ENCODE data around the gene MRNIP. TPM values are rescaled to one million over a fixed set of nuclear protein-coding genes. Genes with fewer than 3 reads are reported as not detected.

Gene MRNIP
- total and polyA plus RNA-seq, 2 of the 4 experiments (the other 2 are of a cell fraction) = 6.6 to 24.7 TPM

DNA sequence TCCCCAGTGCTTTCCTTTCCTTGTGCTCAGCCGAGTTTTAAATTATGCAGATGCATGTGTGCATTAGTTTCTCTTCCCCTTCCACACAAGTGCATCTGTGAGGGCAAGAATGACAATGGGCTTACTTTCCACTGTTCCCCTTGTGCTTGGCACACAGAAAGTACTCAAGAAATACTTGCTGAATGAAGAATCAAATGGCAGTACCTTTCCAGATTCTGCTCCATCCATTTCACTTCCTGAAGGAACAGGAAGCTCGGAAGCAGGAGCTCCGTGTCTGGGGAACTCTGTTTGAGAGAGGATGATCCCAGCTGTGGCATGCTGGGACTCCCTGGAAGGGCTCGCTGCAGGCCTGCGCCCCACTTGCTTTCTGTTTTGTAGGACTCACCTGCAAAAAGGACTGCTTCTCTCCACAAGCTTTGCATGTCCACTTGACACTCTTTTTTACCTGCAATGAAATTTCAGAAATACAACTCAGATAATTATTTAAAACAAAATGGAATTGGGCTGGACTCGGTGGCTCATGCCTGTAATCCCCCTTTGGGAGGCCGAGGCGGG, 5.5 kb downstream of the MRNIP start:
- no peaks in the 10 kb centered on the region for H3K27me3 ChIP-seq (ENCODE audit: control insufficient read depth, insufficient read depth, low read length)
- no peak overlapping the region for H2BK5ac ChIP-seq (ENCODE audit: low read depth, low read length, poor library complexity, severe bottlenecking)
- intact Hi-C loops (cut with micrococcal nuclease) = no loop called here
- ATAC-seq (ENCODE audit: low read depth) = no peak
- H3K27ac ChIP-seq (ENCODE audit: insufficient read depth, low read length) = no peak overlapping the region
- CTCF ChIA-PET = no interaction called here
- H3K36me3 ChIP-seq (ENCODE audit: control insufficient read depth, insufficient read depth, low read length) = peaks cover 32% of the 10 kb centered on the region
- no peak overlapping the region for H3K23ac ChIP-seq (ENCODE audit: low read depth, low read length)
- no peak overlapping the region for H3K4ac ChIP-seq (ENCODE audit: low read depth, low read length)
- no peak overlapping the region for H3K56ac ChIP-seq (ENCODE audit: extremely low read depth, insufficient read depth, low read length)
- no peak overlapping the region for H2AK9ac ChIP-seq (replicated peaks; ENCODE audit: low read depth, low read length, poor library complexity)
- dilution Hi-C loops (cut with HindIII; ENCODE audit: low sequenced_read_pairs, unreplicated experiment) = no loop called here
- peaks cover 9 to 19% of the 10 kb centered on the region in 2 experiments for H3K79me1 ChIP-seq (ENCODE audit: low read depth in 1 of 2, low read length in 2 of 2)
- peaks cover 3% of the 10 kb centered on the region; the same call in 1 of the 2 replicates for H3K9me1 ChIP-seq (ENCODE audit: insufficient read depth, low read length)
- H2BK15ac ChIP-seq (ENCODE audit: low read depth, low read length) = no peak overlapping the region
- H4K20me1 ChIP-seq (ENCODE audit: insufficient read depth, low read length) = no peaks in the 10 kb centered on the region; the same call in 1 of the 2 replicates
- H3K4me3 ChIP-seq (ENCODE audit: insufficient read depth, low read depth, low read length) = no peak overlapping the region
- H2AFZ ChIP-seq (replicated peaks; ENCODE audit: low read length, poor library complexity) = no peak overlapping the region
- no peak overlapping the region for H2BK20ac ChIP-seq (ENCODE audit: low read depth, low read length)
- no peak overlapping the region for H3K14ac ChIP-seq (replicated peaks; ENCODE audit: low read depth, low read length)
- no peak overlapping the region for H3K9ac ChIP-seq (ENCODE audit: low read depth, low read length)
- TF ChIP-seq, protein P1, sequence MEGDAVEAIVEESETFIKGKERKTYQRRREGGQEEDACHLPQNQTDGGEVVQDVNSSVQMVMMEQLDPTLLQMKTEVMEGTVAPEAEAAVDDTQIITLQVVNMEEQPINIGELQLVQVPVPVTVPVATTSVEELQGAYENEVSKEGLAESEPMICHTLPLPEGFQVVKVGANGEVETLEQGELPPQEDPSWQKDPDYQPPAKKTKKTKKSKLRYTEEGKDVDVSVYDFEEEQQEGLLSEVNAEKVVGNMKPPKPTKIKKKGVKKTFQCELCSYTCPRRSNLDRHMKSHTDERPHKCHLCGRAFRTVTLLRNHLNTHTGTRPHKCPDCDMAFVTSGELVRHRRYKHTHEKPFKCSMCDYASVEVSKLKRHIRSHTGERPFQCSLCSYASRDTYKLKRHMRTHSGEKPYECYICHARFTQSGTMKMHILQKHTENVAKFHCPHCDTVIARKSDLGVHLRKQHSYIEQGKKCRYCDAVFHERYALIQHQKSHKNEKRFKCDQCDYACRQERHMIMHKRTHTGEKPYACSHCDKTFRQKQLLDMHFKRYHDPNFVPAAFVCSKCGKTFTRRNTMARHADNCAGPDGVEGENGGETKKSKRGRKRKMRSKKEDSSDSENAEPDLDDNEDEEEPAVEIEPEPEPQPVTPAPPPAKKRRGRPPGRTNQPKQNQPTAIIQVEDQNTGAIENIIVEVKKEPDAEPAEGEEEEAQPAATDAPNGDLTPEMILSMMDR (conservative IDR thresholded peaks at IDR 0.05; ENCODE audit: low read depth, low read length) = no peak
- TF ChIP-seq CHD1 (IDR thresholded peaks at IDR 0.05; ENCODE audit: low read depth, low read length) (no peak), RCOR1 (IDR thresholded peaks at IDR 0.05; ENCODE audit: insufficient replicate concordance, low read length) (no peak), BHLHE40 (IDR thresholded peaks at IDR 0.05; ENCODE audit: low read depth, low read length) (no peak), RAD21 (IDR thresholded peaks at IDR 0.05; ENCODE audit: low read length) (no peak), FOS (IDR thresholded peaks at IDR 0.05; ENCODE audit: low read depth, low read length) (no peak), CEBPB (IDR thresholded peaks at IDR 0.05; ENCODE audit: low read depth, low read length) (no peak), MAZ (IDR thresholded peaks at IDR 0.05; ENCODE audit: borderline replicate concordance, low read depth, low read length) (no peak), RFX5 (IDR thresholded peaks at IDR 0.05; ENCODE audit: low read depth, low read length) (no peak), MXI1 (IDR thresholded peaks at IDR 0.05; ENCODE audit: borderline replicate concordance, low read depth, low read length) (no peak), MAFK (IDR thresholded peaks at IDR 0.05; ENCODE audit: low read depth, low read length) (no peak), POLR2A (IDR thresholded peaks at IDR 0.05; ENCODE audit: low read depth, low read length) (no peak), NFE2L2 (IDR thresholded peaks at IDR 0.05; ENCODE audit: low read depth, low read length) (no peak), SMC3 (IDR thresholded peaks at IDR 0.05; ENCODE audit: low read depth, low read length) (no peak)
- TF ChIP-seq, protein P2, sequence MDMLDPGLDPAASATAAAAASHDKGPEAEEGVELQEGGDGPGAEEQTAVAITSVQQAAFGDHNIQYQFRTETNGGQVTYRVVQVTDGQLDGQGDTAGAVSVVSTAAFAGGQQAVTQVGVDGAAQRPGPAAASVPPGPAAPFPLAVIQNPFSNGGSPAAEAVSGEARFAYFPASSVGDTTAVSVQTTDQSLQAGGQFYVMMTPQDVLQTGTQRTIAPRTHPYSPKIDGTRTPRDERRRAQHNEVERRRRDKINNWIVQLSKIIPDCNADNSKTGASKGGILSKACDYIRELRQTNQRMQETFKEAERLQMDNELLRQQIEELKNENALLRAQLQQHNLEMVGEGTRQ (IDR thresholded peaks at IDR 0.05; ENCODE audit: low read depth, low read length) = no peak
- TF ChIP-seq, protein P3, sequence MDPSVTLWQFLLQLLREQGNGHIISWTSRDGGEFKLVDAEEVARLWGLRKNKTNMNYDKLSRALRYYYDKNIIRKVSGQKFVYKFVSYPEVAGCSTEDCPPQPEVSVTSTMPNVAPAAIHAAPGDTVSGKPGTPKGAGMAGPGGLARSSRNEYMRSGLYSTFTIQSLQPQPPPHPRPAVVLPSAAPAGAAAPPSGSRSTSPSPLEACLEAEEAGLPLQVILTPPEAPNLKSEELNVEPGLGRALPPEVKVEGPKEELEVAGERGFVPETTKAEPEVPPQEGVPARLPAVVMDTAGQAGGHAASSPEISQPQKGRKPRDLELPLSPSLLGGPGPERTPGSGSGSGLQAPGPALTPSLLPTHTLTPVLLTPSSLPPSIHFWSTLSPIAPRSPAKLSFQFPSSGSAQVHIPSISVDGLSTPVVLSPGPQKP (IDR thresholded peaks at IDR 0.05; ENCODE audit: borderline replicate concordance, low read depth, low read length) = no peak
- no peak overlapping the region for H3K4me2 ChIP-seq (ENCODE audit: low read depth, low read length)
- H2BK120ac ChIP-seq (ENCODE audit: low read depth, low read length) = no peak overlapping the region
- WGBS, 2 experiments (ENCODE audit: extremely low coverage in 2 of 2, insufficient read length in 1 of 2) = no CpG with 5 or more reads among the region's 8 CpGs
- H3K9me3 ChIP-seq (ENCODE audit: control insufficient read depth, insufficient read depth, low read length) = no peaks in the 10 kb centered on the region
- H3K4me1 ChIP-seq (ENCODE audit: control insufficient read depth, insufficient read depth, low read length) = no peaks in the 10 kb centered on the region
- no peak overlapping the region for H3K18ac ChIP-seq (ENCODE audit: low read depth, low read length)
- no peak overlapping the region for H4K8ac ChIP-seq (ENCODE audit: low read depth in 2 of 2, low read length in 2 of 2)
- no peak overlapping the region for H2AK5ac ChIP-seq (ENCODE audit: low read depth, low read length)
- no peak overlapping the region for H4K91ac ChIP-seq (ENCODE audit: insufficient read depth, low read depth, low read length)
- in situ Hi-C loops (cut with MboI; ENCODE audit: low sequenced_read_pairs) = no loop called here
- no TSS peak for BruUV-seq (replicated peaks)
- DNase-seq = no peak
- H4K5ac ChIP-seq (ENCODE audit: low read depth, low read length) = no peak overlapping the region
- POLR2A ChIA-PET (ENCODE audit: unreplicated experiment) = no interaction called here

Data from IMR-90 (cell line).